Thyroid gland (tissue), 4 donors: ENCODE data around the gene EBLN1. TPM values are rescaled to one million over a fixed set of nuclear protein-coding genes. Genes with fewer than 3 reads are reported as not detected.

Experiments
- DNase-seq, 2 donors: peaks; one replicate each; pipeline ENCODE4 v3.0.0-alpha.2; 2019
- H3K27ac ChIP-seq, 3 donors: fragments of 200-600 bp; sonication (generic); 1 replicate in 2 of 3; 2 replicates in 1 of 3; pipeline ENCODE4 v1.5.1; 2016 to 2019; ENCODE audit warnings: mild to moderate bottlenecking in 1 of 3, moderate library complexity in 1 of 3
- H3K27me3 ChIP-seq: fragments of 200-600 bp; sonication (generic); one replicate; pipeline ENCODE4 v1.5.1; 2019
- H3K36me3 ChIP-seq, 2 donors: fragments of 200-600 bp; sonication (generic); one replicate each; pipeline ENCODE4 v1.5.1; 2016 to 2019
- H3K4me1 ChIP-seq, 2 donors: fragments of 200-600 bp; sonication (generic); one replicate each; pipeline ENCODE4 v1.5.1; 2017 to 2019
- H3K4me3 ChIP-seq, 3 donors: fragments of 200-600 bp; sonication (generic); replicated peaks in 1 of 3; 1 replicate in 2 of 3; 2 replicates in 1 of 3; pipeline ENCODE4 v1.5.1; 2016; ENCODE audit warnings: mild to moderate bottlenecking in 1 of 3
- H3K9me3 ChIP-seq: fragments of 200-600 bp; sonication (generic); one replicate; pipeline ENCODE4 v1.5.1; 2017
- POLR2A ChIP-seq, 2 donors: fragments of 450-650 bp; IDR thresholded peaks; one replicate each; pipeline ENCODE4 v1.6.1; 2017; ENCODE audit warnings: antibody characterized with exemption in 2 of 2, mild to moderate bottlenecking in 2 of 2, moderate library complexity in 1 of 2
- WGBS, 2 donors: methylation state at CpG; one replicate each; pipeline ENCODE4 v1.1.5; 2017; 5-methylcytosine and 5-hydroxymethylcytosine counted together
- intact Hi-C: fragments of 100-400 bp; cut with DNase I; formaldehyde crosslinking; loops from one replicate; pipeline ENCODE4 v1.15.1; 2023
- total RNA-seq, 4 donors: library from RNA; depleted of rRNA; stranded (reverse); fragments of >200 nt; gene quantifications; one replicate each; pipeline ENCODE4 v1.2.3, GENCODE V29; 2016
- TF ChIP-seq, protein P1 (sequence below), 6 experiments: fragments of 200-600 bp in 3 of 6; fragments of 450-650 bp in 3 of 6; sonication (generic) in 3 of 6; IDR thresholded peaks; one replicate each; pipeline ENCODE4 v1.5.1; 2016 to 2019; ENCODE audit warnings: antibody characterized with exemption in 6 of 6, mild to moderate bottlenecking in 2 of 6, inconsistent platforms in 1 of 6, moderate library complexity in 1 of 6

EBLN1 gene
- total RNA-seq, 4 donors from 2014 or later = not detected

DNA sequence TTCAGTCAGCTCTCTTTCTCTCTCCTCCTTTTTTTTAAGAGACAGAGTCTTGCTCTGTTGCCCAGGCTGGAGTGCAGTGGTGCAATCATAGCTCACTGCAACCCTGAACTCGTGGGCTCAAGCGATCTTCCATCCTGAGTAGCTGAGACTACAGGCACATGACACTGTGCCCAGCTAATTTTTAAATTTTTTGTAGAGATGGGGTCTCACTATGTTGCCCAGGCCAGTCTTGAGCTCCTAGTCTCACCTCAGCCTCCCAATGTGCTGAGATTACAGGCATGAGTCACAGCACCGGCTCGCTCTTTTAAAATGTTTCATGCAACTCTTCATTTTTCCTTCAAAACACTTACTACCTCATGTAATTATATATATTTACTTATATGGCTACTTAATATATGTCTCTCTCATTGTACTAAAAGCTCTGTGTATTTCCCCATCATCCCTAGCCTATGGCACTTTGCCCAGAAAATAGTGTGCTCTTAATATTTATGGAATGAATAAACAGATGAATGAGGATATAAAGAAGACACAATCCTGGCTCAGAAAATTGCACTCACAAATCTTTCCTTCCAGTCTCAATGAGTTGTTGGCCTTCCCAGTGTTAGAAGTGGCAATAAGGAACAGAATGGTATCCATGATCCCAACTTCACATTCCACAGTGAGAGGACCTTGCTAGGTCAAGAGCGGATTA lies 33.9 kb downstream of the EBLN1 start:
- DNase-seq = no peak
- Histone ChIP-seq H3K36me3 (no peaks in the 10 kb centered on the region), H3K27ac (no peak overlapping the region), H3K27me3 (no peaks in the 10 kb centered on the region), H3K9me3 (no peaks in the 10 kb centered on the region), H3K4me1 (no peaks in the 10 kb centered on the region), H3K4me3 (no peak overlapping the region)
- intact Hi-C loops = no loop called here
- TF ChIP-seq POLR2A (IDR thresholded peaks at IDR 0.05) = no peak
- TF ChIP-seq, protein P1, sequence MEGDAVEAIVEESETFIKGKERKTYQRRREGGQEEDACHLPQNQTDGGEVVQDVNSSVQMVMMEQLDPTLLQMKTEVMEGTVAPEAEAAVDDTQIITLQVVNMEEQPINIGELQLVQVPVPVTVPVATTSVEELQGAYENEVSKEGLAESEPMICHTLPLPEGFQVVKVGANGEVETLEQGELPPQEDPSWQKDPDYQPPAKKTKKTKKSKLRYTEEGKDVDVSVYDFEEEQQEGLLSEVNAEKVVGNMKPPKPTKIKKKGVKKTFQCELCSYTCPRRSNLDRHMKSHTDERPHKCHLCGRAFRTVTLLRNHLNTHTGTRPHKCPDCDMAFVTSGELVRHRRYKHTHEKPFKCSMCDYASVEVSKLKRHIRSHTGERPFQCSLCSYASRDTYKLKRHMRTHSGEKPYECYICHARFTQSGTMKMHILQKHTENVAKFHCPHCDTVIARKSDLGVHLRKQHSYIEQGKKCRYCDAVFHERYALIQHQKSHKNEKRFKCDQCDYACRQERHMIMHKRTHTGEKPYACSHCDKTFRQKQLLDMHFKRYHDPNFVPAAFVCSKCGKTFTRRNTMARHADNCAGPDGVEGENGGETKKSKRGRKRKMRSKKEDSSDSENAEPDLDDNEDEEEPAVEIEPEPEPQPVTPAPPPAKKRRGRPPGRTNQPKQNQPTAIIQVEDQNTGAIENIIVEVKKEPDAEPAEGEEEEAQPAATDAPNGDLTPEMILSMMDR (IDR thresholded peaks at IDR 0.05) = no peak
- 85 to 91% methylated on average over 5 of the region's 5 CpGs for WGBS, 2 donors

DNA sequence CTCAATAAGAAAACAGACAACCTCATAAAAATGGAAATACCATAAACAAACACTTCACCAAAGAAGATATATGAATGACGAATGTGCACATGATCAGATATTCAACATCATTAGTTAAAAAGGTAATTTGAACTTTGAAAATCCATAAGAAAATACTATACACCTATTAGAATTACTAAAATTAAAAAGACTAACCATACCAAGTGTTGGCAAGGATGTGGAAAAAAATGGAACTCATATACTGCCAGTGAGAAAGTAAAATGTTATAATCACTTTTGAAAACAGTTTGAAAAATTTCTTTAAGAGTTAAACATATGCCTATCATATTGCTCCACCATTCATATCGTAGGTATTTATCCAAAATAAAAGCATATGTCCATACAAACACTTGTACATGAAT lies 37.1 kb downstream of the EBLN1 start:
- 91 to 95% methylated on average over 2 of the region's 2 CpGs for WGBS, 2 donors
- intact Hi-C loops = no loop called here
- Histone ChIP-seq H3K27me3 (no peaks in the 10 kb centered on the region), H3K4me3 (no peak overlapping the region), H3K4me1 (no peaks in the 10 kb centered on the region), H3K36me3 (no peaks in the 10 kb centered on the region), H3K9me3 (no peaks in the 10 kb centered on the region), H3K27ac (no peak overlapping the region)
- no peak for DNase-seq
- TF ChIP-seq, protein P1 (IDR thresholded peaks at IDR 0.05) = no peak
- no peak for TF ChIP-seq POLR2A (IDR thresholded peaks at IDR 0.05)

DNA sequence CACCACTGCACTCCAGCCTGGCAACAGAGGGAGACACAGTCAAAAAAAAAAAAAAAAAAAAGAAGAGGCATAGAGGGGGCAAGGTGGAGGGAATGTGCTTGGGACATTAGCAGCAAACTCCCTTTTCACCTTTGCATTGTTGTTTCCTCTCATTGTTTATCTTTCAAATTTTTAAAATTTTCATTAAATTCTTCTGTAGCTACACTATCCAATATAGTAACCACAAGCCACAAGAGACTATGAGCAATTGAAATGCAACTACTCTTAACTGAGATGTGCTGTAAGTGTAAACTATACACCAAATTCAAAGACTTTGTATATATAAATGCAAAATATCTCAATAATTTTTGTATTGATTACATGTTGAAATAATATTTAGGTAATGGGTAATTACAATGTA lies 43.4 kb downstream of the EBLN1 start:
- no peak for DNase-seq
- intact Hi-C loops = no loop called here
- TF ChIP-seq, protein P1 (IDR thresholded peaks at IDR 0.05) = no peak
- no peak for TF ChIP-seq POLR2A (IDR thresholded peaks at IDR 0.05)
- no peak overlapping the region for H3K4me3 ChIP-seq
- H3K9me3 ChIP-seq = no peaks in the 10 kb centered on the region
- H3K4me1 ChIP-seq = no peaks in the 10 kb centered on the region
- H3K27me3 ChIP-seq = no peaks in the 10 kb centered on the region
- H3K27ac ChIP-seq = no peak overlapping the region
- no peaks in the 10 kb centered on the region for H3K36me3 ChIP-seq

DNA sequence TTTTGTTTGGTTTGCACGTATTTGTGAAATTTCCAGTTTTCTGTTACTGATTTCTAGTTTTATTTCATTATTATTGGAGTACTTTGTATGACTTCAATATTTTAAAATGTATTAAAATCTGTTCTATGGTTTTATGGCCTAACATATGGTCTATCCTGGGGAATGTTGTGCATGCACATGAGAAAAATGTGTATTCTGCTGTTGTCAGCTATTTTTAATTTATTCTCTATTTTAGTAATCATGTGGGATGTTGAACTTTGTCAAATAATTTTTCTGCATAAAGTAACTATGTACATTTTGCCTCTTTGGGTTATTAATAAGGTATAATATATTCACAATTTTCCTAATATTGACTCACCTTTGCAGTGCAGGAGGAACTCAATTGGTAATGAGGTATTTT lies 46.7 kb downstream of the EBLN1 start:
- H3K27me3 ChIP-seq = no peaks in the 10 kb centered on the region
- no peak overlapping the region for H3K27ac ChIP-seq
- H3K4me1 ChIP-seq = no peaks in the 10 kb centered on the region
- no peaks in the 10 kb centered on the region for H3K36me3 ChIP-seq
- TF ChIP-seq, protein P1 (IDR thresholded peaks at IDR 0.05) = no peak
- no peak for TF ChIP-seq POLR2A (IDR thresholded peaks at IDR 0.05)
- no peak for DNase-seq
- H3K4me3 ChIP-seq = no peak overlapping the region
- H3K9me3 ChIP-seq = no peaks in the 10 kb centered on the region
- intact Hi-C loops = no loop called here
- WGBS, 2 donors = 93 to 95% methylated on average over 1 of the region's 1 CpG

DNA sequence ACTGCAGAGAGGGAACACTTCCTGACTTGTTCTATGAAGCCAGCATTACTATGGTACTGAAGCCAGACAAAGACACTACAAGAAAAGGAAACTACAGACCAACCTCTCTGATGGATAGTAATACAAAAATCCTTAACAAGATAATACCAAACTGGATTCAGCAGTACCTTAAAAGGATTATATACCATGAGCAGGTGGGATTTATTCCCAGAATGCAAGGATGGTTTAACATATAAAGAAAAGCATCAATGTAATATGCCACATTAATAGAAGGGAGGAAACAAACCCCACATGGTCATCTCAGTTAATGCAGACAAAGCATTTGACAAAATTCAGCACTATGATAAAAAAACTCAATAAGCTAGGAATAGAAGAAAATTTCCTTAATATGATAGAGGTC lies 47.2 kb downstream of the EBLN1 start:
- H3K9me3 ChIP-seq = no peaks in the 10 kb centered on the region
- TF ChIP-seq, protein P1 (IDR thresholded peaks at IDR 0.05) = no peak
- no peak for TF ChIP-seq POLR2A (IDR thresholded peaks at IDR 0.05)
- H3K27me3 ChIP-seq = no peaks in the 10 kb centered on the region
- DNase-seq = no peak
- H3K36me3 ChIP-seq = no peaks in the 10 kb centered on the region
- no peak overlapping the region for H3K4me3 ChIP-seq
- H3K4me1 ChIP-seq = no peaks in the 10 kb centered on the region
- intact Hi-C loops = no loop called here
- H3K27ac ChIP-seq = no peak overlapping the region
